ENCODE data around the gene NCAPG2.

DNA sequence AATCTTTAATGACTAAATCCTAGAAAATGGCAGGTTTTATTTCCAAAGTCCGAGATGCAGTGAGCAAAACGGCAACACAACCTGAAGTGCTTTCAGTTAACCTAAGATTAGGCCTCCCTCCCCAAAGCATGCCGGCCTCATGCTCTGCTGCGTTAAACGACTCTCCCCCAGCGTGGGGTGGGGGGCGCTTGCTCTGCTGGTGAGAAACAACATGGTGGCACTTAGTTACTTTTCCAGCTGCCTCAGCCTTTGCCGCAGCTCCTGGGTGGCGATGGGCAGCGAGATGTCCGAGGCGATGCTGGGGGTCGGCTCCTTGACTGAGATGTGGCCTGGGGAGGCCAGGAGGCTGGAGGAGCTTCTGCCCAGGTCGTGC, 36.7 kb upstream of the NCAPG2 start:
- TF ChIP-seq BHLHE40 (IDR thresholded peaks at IDR 0.05; ENCODE audit: borderline replicate concordance) (no peak), SUZ12 (IDR thresholded peaks at IDR 0.05) (no peak), ARNT (IDR thresholded peaks at IDR 0.05) (no peak), FOXK2 (IDR thresholded peaks at IDR 0.05) (no peak)

Measured in HEK293T (cell line).